Retinal pigment epithelial cell (primary cell): ENCODE data around the gene SNRK.

Experiments
- DNase-seq: peaks from one replicate; pipeline ENCODE4 v3.0.0-alpha.2; 2010; ENCODE audit warnings: low read depth
- H3K4me3 ChIP-seq: 2 replicates; pipeline ENCODE4 v1.5.1; 2011; ENCODE audit warnings: mild to moderate bottlenecking, low read length, control low read depth, moderate library complexity
- CTCF ChIP-seq: conservative IDR thresholded peaks from 2 replicates; pipeline ENCODE4 v1.5.1; 2011; ENCODE audit warnings: low read depth, low read length, control low read depth, inconsistent platforms

The SNRK gene

DNA sequence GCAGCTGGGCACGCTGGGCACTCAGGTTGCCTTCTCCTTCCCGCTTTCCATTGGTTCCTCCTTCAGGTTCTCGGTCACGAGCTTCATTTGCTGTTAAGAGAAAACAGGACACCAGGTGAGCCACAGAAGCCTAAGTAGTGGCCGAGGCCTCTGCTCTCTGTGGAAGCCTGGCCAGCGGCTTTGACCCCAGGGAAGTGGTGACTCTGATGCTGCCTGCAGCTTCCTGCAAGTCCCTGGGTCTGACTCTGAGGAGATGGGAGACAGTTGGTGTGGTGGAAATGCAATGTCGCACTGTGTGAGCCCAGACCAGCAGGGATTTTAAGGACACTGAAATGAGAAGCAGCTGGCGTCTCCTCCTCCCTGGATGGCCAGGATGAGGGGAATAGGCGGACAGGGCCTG, 80.5 kb downstream of the SNRK start:
- H3K4me3 ChIP-seq = no peak overlapping the region
- no peak for DNase-seq
- TF ChIP-seq CTCF = no peak

GRCh38 chr3:43369404-43370292, 83.3 kb downstream of the SNRK start:
- DNase-seq = no peak
- no peak for TF ChIP-seq CTCF
- H3K4me3 ChIP-seq = no peak overlapping the region

DNA sequence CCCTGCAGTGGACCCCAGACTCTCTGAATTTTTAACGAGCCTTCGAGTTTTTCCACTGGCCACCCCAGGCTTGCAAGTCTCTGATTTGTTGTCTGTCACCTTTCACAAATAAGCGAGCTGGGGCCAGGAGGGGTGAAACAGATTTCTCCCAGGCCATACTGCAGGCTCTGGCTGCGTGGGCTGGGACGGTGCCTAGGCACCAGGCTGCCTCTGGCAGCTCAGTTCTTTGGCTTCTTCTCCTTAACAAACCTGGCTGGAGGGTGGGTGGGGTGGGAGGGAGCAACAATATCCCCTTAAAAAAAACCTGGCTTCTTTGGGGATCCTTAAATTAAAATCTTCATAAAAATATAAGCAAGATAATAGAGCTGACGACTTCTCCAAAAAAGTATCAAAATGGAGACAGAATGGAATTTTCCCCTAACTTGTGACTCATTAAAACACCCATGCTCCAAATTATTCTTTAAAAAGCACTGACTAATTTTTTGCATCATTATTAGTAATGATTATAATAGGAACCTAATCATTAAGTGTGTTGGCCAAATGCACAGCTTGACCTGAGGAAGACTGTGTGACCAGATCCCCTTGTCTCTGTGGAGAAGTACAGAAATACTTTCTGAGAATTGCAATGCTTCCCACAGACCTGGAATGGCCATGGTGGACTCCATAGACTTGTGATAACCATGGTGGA, 84.1 kb downstream of the SNRK start:
- no peak for TF ChIP-seq CTCF
- H3K4me3 ChIP-seq = no peak overlapping the region
- DNase-seq = no peak

- no peak for DNase-seq
- no peak overlapping the region for H3K4me3 ChIP-seq
- no peak for TF ChIP-seq CTCF
These were observed 85.2 kb downstream of the SNRK start for GRCh38 chr3:43371494-43371893.

DNA sequence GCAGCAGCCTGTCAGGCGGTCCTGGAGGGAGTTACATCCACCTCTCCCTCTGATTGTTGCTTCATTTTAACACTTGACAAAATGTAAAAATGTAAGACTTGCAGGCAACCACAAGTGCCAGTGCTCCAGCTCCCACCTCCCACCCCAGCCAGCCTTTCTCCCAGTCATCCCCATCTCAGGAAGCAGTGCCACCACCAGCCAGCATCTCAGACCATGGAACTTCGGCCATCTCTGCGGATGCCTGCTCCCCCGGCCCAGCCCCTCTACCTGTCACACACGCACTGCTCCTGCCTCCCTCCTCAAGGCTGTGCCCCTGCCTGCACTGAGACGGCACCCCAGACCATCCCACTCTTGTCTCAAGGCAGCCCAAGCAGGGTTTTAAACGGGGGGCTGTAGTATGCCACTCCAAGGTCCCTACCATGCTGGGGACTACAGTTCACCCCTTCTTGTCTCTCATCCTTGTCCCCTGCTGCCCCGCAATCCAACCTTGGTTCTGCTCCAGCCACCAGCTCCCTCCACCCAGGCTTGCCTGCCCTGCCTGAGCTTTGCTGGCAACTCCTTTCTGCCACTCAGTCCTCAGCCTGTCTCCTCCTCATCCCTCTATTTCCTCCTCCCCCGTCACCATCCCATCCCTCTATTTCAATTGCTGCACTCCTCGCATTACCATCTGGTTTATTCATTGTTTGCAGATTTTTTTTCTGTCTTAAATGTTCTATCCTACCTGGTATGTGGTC, 85.8 kb downstream of the SNRK start:
- no peak for DNase-seq
- no peak overlapping the region for H3K4me3 ChIP-seq
- TF ChIP-seq CTCF = no peak

GRCh38 chr3:43372809-43373559, 86.6 kb downstream of the SNRK start:
- H3K4me3 ChIP-seq = no peak overlapping the region
- TF ChIP-seq CTCF = no peak
- DNase-seq = no peak
